ENCODE data around the gene CTNNA1.

GRCh38 chr5:138943599-138944173 lies 190.5 kb downstream of the CTNNA1 start:
- no peak for TF ChIP-seq CTCF (IDR thresholded peaks at IDR 0.05)
- no peak for TF ChIP-seq POLR2A (IDR thresholded peaks at IDR 0.05)

Data from right lobe of liver (tissue), 4 donors.